HEK293 (cell line): ENCODE measurements around the gene IFI6.

ENCODE experiments used
- BCL11A ChIP-seq: fragments of 450-650 bp; formaldehyde crosslinking; IDR thresholded peaks from 2 replicates; pipeline ENCODE4 v1.5.1; 2016; ENCODE audit warnings: low read depth, missing biosample characterization, missing genetic modification characterization
- WT1 ChIP-seq: fragments of 450-650 bp; formaldehyde crosslinking; IDR thresholded peaks from 2 replicates; pipeline ENCODE4 v1.5.1; 2016; ENCODE audit warnings: missing biosample characterization, missing genetic modification characterization
- YY1 ChIP-seq: fragments of 450-650 bp; formaldehyde crosslinking; IDR thresholded peaks from 2 replicates; pipeline ENCODE4 v1.5.1; 2018; ENCODE audit warnings: missing biosample characterization, missing genetic modification characterization
- ZBTB1 ChIP-seq: fragments of 450-650 bp; formaldehyde crosslinking; IDR thresholded peaks from 2 replicates; pipeline ENCODE4 v1.5.1; 2016; ENCODE audit warnings: missing biosample characterization, missing genetic modification characterization
- ZNF121 ChIP-seq: fragments of 450-650 bp; formaldehyde crosslinking; IDR thresholded peaks from 2 replicates; pipeline ENCODE4 v1.5.1; 2016; ENCODE audit warnings: missing biosample characterization, missing genetic modification characterization
- ZNF133 ChIP-seq: fragments of 450-650 bp; formaldehyde crosslinking; IDR thresholded peaks from 2 replicates; pipeline ENCODE4 v1.5.1; 2016; ENCODE audit warnings: missing biosample characterization, missing genetic modification characterization
- ZNF433 ChIP-seq: fragments of 450-650 bp; formaldehyde crosslinking; IDR thresholded peaks from 2 replicates; pipeline ENCODE4 v1.5.1; 2016; ENCODE audit warnings: missing biosample characterization, missing genetic modification characterization, low read depth
- ZNF510 ChIP-seq: fragments of 450-650 bp; formaldehyde crosslinking; IDR thresholded peaks from 2 replicates; pipeline ENCODE4 v1.5.1; 2018; ENCODE audit warnings: mild to moderate bottlenecking, missing genetic modification characterization, missing biosample characterization; ENCODE audit not compliant: insufficient replicate concordance
- ZNF707 ChIP-seq: fragments of 450-650 bp; formaldehyde crosslinking; IDR thresholded peaks from 2 replicates; pipeline ENCODE4 v1.5.1; 2016; ENCODE audit warnings: missing biosample characterization, missing genetic modification characterization
- TF ChIP-seq, protein P1 (sequence below): fragments of 450-650 bp; formaldehyde crosslinking; IDR thresholded peaks from 2 replicates; pipeline ENCODE4 v1.5.1; 2016; ENCODE audit warnings: missing biosample characterization, missing genetic modification characterization
- TF ChIP-seq, protein P2 (sequence below): fragments of 450-650 bp; formaldehyde crosslinking; IDR thresholded peaks from 2 replicates; pipeline ENCODE4 v1.5.1; 2016; ENCODE audit warnings: missing biosample characterization, missing genetic modification characterization
- TF ChIP-seq, protein P3 (sequence below): fragments of 450-650 bp; formaldehyde crosslinking; IDR thresholded peaks from 2 replicates; pipeline ENCODE4 v1.5.1; 2016; ENCODE audit warnings: missing biosample characterization, missing genetic modification characterization

DNA sequence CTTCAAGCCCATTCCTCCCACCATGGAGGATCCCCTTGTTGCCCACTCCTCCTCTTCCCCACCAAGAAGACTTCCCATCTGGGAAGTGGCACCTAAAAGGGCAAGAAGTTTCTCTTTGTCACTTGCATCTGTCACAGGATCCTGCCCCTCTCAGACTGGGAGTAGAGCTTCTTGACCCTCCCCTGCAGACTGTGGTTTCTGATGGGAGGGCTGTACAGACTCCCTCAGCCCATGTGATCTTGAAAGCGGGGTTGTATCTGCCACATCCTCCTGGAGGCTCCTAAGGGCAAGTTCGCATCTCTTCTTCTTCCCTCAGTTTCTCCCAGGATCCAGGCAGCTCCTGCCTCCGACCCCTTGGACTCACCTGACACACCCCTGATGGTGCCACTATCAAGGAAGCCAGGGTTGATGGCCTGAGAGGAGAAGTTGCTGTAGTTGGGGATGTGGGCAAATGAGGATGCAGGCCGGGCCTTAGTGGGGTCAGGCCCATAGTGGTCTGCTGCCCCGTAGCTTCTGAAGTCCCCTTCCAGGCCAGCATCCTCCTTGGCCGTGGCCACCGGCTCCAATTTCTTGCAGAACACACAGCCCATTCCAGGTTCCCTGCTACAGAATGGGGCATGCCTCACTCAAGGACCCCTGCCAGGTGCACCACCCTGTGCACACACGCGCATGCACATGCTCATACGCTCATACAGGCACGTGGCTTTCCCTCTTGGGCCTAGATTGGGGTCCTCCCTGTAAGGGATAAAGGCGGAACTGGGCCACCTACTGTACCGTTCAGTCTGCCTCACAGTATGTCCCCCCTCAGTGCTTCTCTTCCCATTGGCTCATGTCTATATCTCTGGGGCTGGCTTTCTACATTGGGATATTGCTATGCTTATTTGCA is 48.4 kb downstream of the IFI6 start:
- no peak for TF ChIP-seq YY1 (tag by site-specific recombination)
- TF ChIP-seq, protein P1, sequence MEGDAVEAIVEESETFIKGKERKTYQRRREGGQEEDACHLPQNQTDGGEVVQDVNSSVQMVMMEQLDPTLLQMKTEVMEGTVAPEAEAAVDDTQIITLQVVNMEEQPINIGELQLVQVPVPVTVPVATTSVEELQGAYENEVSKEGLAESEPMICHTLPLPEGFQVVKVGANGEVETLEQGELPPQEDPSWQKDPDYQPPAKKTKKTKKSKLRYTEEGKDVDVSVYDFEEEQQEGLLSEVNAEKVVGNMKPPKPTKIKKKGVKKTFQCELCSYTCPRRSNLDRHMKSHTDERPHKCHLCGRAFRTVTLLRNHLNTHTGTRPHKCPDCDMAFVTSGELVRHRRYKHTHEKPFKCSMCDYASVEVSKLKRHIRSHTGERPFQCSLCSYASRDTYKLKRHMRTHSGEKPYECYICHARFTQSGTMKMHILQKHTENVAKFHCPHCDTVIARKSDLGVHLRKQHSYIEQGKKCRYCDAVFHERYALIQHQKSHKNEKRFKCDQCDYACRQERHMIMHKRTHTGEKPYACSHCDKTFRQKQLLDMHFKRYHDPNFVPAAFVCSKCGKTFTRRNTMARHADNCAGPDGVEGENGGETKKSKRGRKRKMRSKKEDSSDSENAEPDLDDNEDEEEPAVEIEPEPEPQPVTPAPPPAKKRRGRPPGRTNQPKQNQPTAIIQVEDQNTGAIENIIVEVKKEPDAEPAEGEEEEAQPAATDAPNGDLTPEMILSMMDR (tag by site-specific recombination), result no peak
- TF ChIP-seq, protein P2, sequence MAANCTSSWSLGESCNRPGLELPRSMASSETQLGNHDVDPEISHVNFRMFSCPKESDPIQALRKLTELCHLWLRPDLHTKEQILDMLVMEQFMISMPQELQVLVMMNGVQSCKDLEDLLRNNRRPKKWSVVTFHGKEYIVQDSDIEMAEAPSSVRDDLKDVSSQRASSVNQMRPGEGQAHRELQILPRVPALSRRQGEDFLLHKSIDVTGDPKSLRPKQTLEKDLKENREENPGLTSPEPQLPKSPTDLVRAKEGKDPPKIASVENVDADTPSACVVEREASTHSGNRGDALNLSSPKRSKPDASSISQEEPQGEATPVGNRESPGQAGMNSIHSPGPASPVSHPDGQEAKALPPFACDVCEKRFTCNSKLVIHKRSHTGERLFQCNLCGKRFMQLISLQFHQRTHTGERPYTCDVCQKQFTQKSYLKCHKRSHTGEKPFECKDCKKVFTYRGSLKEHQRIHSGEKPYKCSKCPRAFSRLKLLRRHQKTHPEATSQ (tag by site-specific recombination), result no peak
- no peak for TF ChIP-seq ZNF707 (tag by site-specific recombination)
- no peak for TF ChIP-seq ZNF510 (tag by site-specific recombination)
- no peak for TF ChIP-seq ZNF433 (tag by site-specific recombination)
- TF ChIP-seq, protein P3, sequence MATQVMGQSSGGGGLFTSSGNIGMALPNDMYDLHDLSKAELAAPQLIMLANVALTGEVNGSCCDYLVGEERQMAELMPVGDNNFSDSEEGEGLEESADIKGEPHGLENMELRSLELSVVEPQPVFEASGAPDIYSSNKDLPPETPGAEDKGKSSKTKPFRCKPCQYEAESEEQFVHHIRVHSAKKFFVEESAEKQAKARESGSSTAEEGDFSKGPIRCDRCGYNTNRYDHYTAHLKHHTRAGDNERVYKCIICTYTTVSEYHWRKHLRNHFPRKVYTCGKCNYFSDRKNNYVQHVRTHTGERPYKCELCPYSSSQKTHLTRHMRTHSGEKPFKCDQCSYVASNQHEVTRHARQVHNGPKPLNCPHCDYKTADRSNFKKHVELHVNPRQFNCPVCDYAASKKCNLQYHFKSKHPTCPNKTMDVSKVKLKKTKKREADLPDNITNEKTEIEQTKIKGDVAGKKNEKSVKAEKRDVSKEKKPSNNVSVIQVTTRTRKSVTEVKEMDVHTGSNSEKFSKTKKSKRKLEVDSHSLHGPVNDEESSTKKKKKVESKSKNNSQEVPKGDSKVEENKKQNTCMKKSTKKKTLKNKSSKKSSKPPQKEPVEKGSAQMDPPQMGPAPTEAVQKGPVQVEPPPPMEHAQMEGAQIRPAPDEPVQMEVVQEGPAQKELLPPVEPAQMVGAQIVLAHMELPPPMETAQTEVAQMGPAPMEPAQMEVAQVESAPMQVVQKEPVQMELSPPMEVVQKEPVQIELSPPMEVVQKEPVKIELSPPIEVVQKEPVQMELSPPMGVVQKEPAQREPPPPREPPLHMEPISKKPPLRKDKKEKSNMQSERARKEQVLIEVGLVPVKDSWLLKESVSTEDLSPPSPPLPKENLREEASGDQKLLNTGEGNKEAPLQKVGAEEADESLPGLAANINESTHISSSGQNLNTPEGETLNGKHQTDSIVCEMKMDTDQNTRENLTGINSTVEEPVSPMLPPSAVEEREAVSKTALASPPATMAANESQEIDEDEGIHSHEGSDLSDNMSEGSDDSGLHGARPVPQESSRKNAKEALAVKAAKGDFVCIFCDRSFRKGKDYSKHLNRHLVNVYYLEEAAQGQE (tag by site-specific recombination), result no peak
- no peak for TF ChIP-seq WT1 (tag by site-specific recombination)
- no peak for TF ChIP-seq ZBTB1 (tag by site-specific recombination)
- no peak for TF ChIP-seq BCL11A (tag by site-specific recombination)
- TF ChIP-seq ZNF121, result no peak
- no peak for TF ChIP-seq ZNF133 (tag by site-specific recombination)
